OCI-LY1 (cell line): ENCODE measurements around the gene COL9A3.
A peak's percentile ranks its signal among the peaks of the same experiment; 100 is the strongest.

Source experiments
- H2AFZ ChIP-seq: fragments of 200-600 bp; sonication (generic), shearing (Covaris generic); 2 replicates; pipeline ENCODE4 v1.6.0; 2014; ENCODE audit warnings: antibody characterized with exemption, mild to moderate bottlenecking, low read length
- H3F3A ChIP-seq: fragments of 200-600 bp; sonication (generic), shearing (Covaris generic); 2 replicates; pipeline ENCODE4 v1.6.0; 2014; ENCODE audit warnings: mild to moderate bottlenecking, antibody characterized with exemption, low read length, moderate library complexity; ENCODE audit not compliant: insufficient read depth
- H3K27ac ChIP-seq: fragments of 200-600 bp; sonication (generic); 2 replicates; pipeline ENCODE4 v1.5.1; 2014; ENCODE audit warnings: low read length, mixed run types, mild to moderate bottlenecking, low read depth; ENCODE audit not compliant: poor library complexity, severe bottlenecking
- H3K27me3 ChIP-seq: fragments of 200-600 bp; sonication (generic); 2 replicates; pipeline ENCODE4 v1.6.0; 2014; ENCODE audit warnings: antibody characterized with exemption, mild to moderate bottlenecking, low read length, moderate library complexity; ENCODE audit not compliant: insufficient read depth
- H3K36me3 ChIP-seq: fragments of 200-600 bp; sonication (generic); 2 replicates; pipeline ENCODE4 v1.6.1; 2014; ENCODE audit warnings: mild to moderate bottlenecking, antibody characterized with exemption, low read length, moderate library complexity, mixed read lengths; ENCODE audit not compliant: insufficient read depth
- H3K4me1 ChIP-seq: fragments of 200-600 bp; sonication (generic); 2 replicates; pipeline ENCODE4 v1.5.1; 2014; ENCODE audit warnings: mild to moderate bottlenecking, low read length, moderate library complexity; ENCODE audit not compliant: insufficient read depth, severe bottlenecking
- H3K4me2 ChIP-seq: fragments of 200-600 bp; sonication (generic), shearing (Covaris generic); 2 replicates; pipeline ENCODE4 v1.6.1; 2014; ENCODE audit warnings: low read length
- H3K4me3 ChIP-seq: fragments of 200-600 bp; sonication (generic); 2 replicates; pipeline ENCODE4 v1.5.1; 2014; ENCODE audit warnings: low read length, low read depth, mild to moderate bottlenecking, mixed read lengths; ENCODE audit not compliant: poor library complexity, severe bottlenecking
- H3K79me2 ChIP-seq: fragments of 200-600 bp; shearing (Covaris generic); 2 replicates; pipeline ENCODE4 v1.6.1; 2016; ENCODE audit warnings: mixed run types, low read length, mixed read lengths; ENCODE audit not compliant: insufficient read depth
- H3K9ac ChIP-seq: fragments of 200-600 bp; sonication (generic), shearing (Covaris generic); 2 replicates; pipeline ENCODE4 v1.6.1; 2014; ENCODE audit warnings: mild to moderate bottlenecking, low read length, mixed read lengths
- H3K9me2 ChIP-seq: fragments of 200-600 bp; sonication (generic), shearing (Covaris generic); 2 replicates; pipeline ENCODE4 v1.6.1; 2014; ENCODE audit warnings: low read depth, mild to moderate bottlenecking, low read length, mixed read lengths
- H3K9me3 ChIP-seq: fragments of 200-600 bp; shearing (Covaris generic); 2 replicates; pipeline ENCODE4 v1.6.1; 2014; ENCODE audit warnings: low read length, mixed read lengths
- H4K20me1 ChIP-seq: fragments of 200-600 bp; sonication (generic), shearing (Covaris generic); 2 replicates; pipeline ENCODE4 v1.6.0; 2016; ENCODE audit warnings: mild to moderate bottlenecking, low read length; ENCODE audit not compliant: insufficient read depth
- CTCF ChIP-seq: fragments of 200-600 bp; sonication (generic), shearing (Covaris generic); IDR thresholded peaks from 2 replicates; pipeline ENCODE4 v1.5.1; 2017; ENCODE audit warnings: mild to moderate bottlenecking, antibody characterized with exemption, low read length, moderate library complexity, mixed read lengths
- EZH2 ChIP-seq: fragments of 200-600 bp; sonication (generic), shearing (Covaris generic); IDR thresholded peaks from 2 replicates; pipeline ENCODE4 v1.8.0; 2017; ENCODE audit warnings: borderline replicate concordance, mixed run types, mild to moderate bottlenecking, antibody characterized with exemption, low read length, moderate library complexity, mixed read lengths

Gene COL9A3

GRCh38 chr20:62840244-62841197 is 23.7 kb downstream of the COL9A3 start:
- peak overlapping the region; percentile 97 for H3K27ac ChIP-seq

GRCh38 chr20:62841705-62842212 is 24.9 kb downstream of the COL9A3 start:
- Histone ChIP-seq H3K79me2 (no peaks in the 10 kb centered on the region), H3K27me3 (no peaks in the 10 kb centered on the region), H3K36me3 (peaks cover 38% of the 10 kb centered on the region), H3K9me3 (no peaks in the 10 kb centered on the region), H3K4me1 (peaks cover 27% of the 10 kb centered on the region), H4K20me1 (no peaks in the 10 kb centered on the region), H3K27ac (no peak overlapping the region), H2AFZ (no peak overlapping the region), H3F3A (no peaks in the 10 kb centered on the region), H3K4me2 (no peak overlapping the region), H3K4me3 (no peak overlapping the region), H3K9ac (no peak overlapping the region), H3K9me2 (no peaks in the 10 kb centered on the region)
- TF ChIP-seq CTCF = no peak
- no peak for TF ChIP-seq EZH2

More at GRCh38 chr20:62840244-62841197, 23.7 kb downstream of the COL9A3 start:
- TF ChIP-seq EZH2 (no peak), CTCF (no peak)
- H4K20me1 ChIP-seq = no peaks in the 10 kb centered on the region
- H3K36me3 ChIP-seq = peaks cover 28% of the 10 kb centered on the region
- no peaks in the 10 kb centered on the region for H3K9me2 ChIP-seq
- H3K9me3 ChIP-seq = no peaks in the 10 kb centered on the region
- H3K9ac ChIP-seq = no peak overlapping the region
- H3K79me2 ChIP-seq = no peaks in the 10 kb centered on the region
- H3K4me2 ChIP-seq = no peak overlapping the region
- H3K27me3 ChIP-seq = no peaks in the 10 kb centered on the region
- no peaks in the 10 kb centered on the region for H3F3A ChIP-seq
- no peak overlapping the region for H3K4me3 ChIP-seq
- H3K4me1 ChIP-seq = peaks cover 27% of the 10 kb centered on the region
- H2AFZ ChIP-seq = no peak overlapping the region

- Histone ChIP-seq H3F3A (no peaks in the 10 kb centered on the region), H3K4me2 (no peak overlapping the region), H3K9ac (no peak overlapping the region), H3K9me3 (no peaks in the 10 kb centered on the region), H2AFZ (no peak overlapping the region), H3K27me3 (no peaks in the 10 kb centered on the region), H4K20me1 (no peaks in the 10 kb centered on the region), H3K27ac (no peak overlapping the region), H3K4me3 (no peak overlapping the region), H3K36me3 (peaks cover 41% of the 10 kb centered on the region), H3K9me2 (no peaks in the 10 kb centered on the region), H3K79me2 (no peaks in the 10 kb centered on the region), H3K4me1 (peaks cover 12% of the 10 kb centered on the region)
- TF ChIP-seq CTCF (no peak), EZH2 (no peak)
Observed at GRCh38 chr20:62843656-62844055, 26.8 kb downstream of the COL9A3 start.
